T-cell (primary cell): ENCODE results near the gene SAFB. TPM values are rescaled to one million over a fixed set of nuclear protein-coding genes. Genes with fewer than 3 reads are reported as not detected.

Source experiments
- ATAC-seq, 4 experiments: fragments of 200-7000 bp in 3 of 4; fragments of 150-1000 bp in 1 of 4; cut with Tn5 transposase; replicated peaks in 1 of 4; 1 replicate in 3 of 4; 2 replicates in 1 of 4; pipeline ENCODE4 v1.10.0; 2021; ENCODE audit warnings: moderate library complexity in 3 of 4, mild to moderate bottlenecking in 2 of 4, moderate number of reproducible peaks in 1 of 4
- CTCF ChIA-PET, 2 donors: fragments of 300-600 bp; sonication (Branson Sonifier 250); formaldehyde crosslinking; loops; one replicate each; lab custom pipeline; 2022; ENCODE audit warnings: antibody characterized with exemption in 2 of 2; lab: Charles Lee
- POLR2A ChIA-PET, 2 donors: fragments of 300-600 bp; sonication (Branson Sonifier 250); formaldehyde crosslinking; loops; one replicate each; lab custom pipeline; 2022; ENCODE audit warnings: antibody characterized with exemption in 2 of 2; lab: Charles Lee
- DNase-seq, 35 experiments: peaks; one replicate each; pipeline versions ENCODE4 v3.0.0 to v3.0.0-alpha.2; 2013 to 2023
- H3K27ac ChIP-seq: one replicate; pipeline ENCODE4 v1.5.1; 2013; ENCODE audit warnings: low read length
- H3K27me3 ChIP-seq, 2 experiments: replicated peaks in 1 of 2; 1 replicate in 1 of 2; 2 replicates in 1 of 2; pipeline versions ENCODE4 v1.6.1 to v1.7.0; 2013; ENCODE audit warnings: low read length in 1 of 2, mixed read lengths in 1 of 2; ENCODE audit not compliant: control insufficient read depth in 2 of 2, insufficient read depth in 2 of 2; ENCODE audit errors: extremely low read depth in 1 of 2
- H3K36me3 ChIP-seq, 2 donors: 1 replicate in 1 of 2; 2 replicates in 1 of 2; pipeline versions ENCODE4 v1.6.1 to v1.7.0; 2013; ENCODE audit warnings: low read length in 1 of 2; ENCODE audit not compliant: control insufficient read depth in 2 of 2, insufficient read depth in 1 of 2; ENCODE audit errors: extremely low read depth in 1 of 2
- H3K4me1 ChIP-seq, 2 experiments: 1 replicate in 1 of 2; 2 replicates in 1 of 2; pipeline versions ENCODE4 v1.6.1 to v1.7.0; 2013; ENCODE audit warnings: low read length in 2 of 2, mixed read lengths in 1 of 2; ENCODE audit not compliant: insufficient read depth in 2 of 2, control insufficient read depth in 1 of 2; ENCODE audit errors: extremely low read depth in 1 of 2
- H3K4me3 ChIP-seq, 2 donors: 1 replicate in 1 of 2; 2 replicates in 1 of 2; pipeline versions ENCODE4 v1.5.1 to v1.7.0; 2013; ENCODE audit warnings: mild to moderate bottlenecking in 2 of 2, low read length in 1 of 2, moderate library complexity in 1 of 2; ENCODE audit not compliant: control insufficient read depth in 1 of 2; ENCODE audit errors: extremely low read depth in 1 of 2
- H3K9me3 ChIP-seq: 2 replicates; pipeline ENCODE4 v1.7.0; 2013
- H3K27ac Mint-ChIP-seq, 2 donors: one replicate each; pipeline ENCODE4 v1.8.0; 2020 to 2021; ENCODE audit warnings: mild to moderate bottlenecking in 2 of 2, mixed read lengths in 2 of 2
- H3K27me3 Mint-ChIP-seq, 2 donors: one replicate each; pipeline ENCODE4 v1.8.0; 2021 to 2022; ENCODE audit warnings: mixed read lengths in 2 of 2
- H3K36me3 Mint-ChIP-seq: one replicate; pipeline ENCODE4 v1.8.0; 2021; ENCODE audit warnings: mixed read lengths
- H3K4me1 Mint-ChIP-seq, 3 donors: one replicate each; pipeline ENCODE4 v1.8.0; 2020 to 2022; ENCODE audit warnings: mixed read lengths in 3 of 3, mild to moderate bottlenecking in 1 of 3
- H3K4me3 Mint-ChIP-seq, 3 donors: one replicate each; pipeline ENCODE4 v1.8.0; 2020 to 2022; ENCODE audit warnings: mild to moderate bottlenecking in 3 of 3, mixed read lengths in 3 of 3, moderate library complexity in 3 of 3
- H3K9me3 Mint-ChIP-seq, 3 donors: one replicate each; pipeline ENCODE4 v1.8.0; 2020 to 2022; ENCODE audit warnings: mixed read lengths in 3 of 3
- WGBS: methylation state at CpG from one replicate; pipeline ENCODE4 v1.1.5; 2013; ENCODE audit warnings: missing lambda C conversion rate; ENCODE audit not compliant: insufficient coverage; 5-methylcytosine and 5-hydroxymethylcytosine counted together
- total RNA-seq, 35 experiments: library from RNA in 6 of 35; stranded (reverse) in 6 of 35; fragments of 120-200 nt in 1 of 35; gene quantifications; one replicate each; pipeline versions ENCODE4 v1.2.1 to v1.2.4 and lab custom pipeline; 2013 to 2026

Gene SAFB
- total RNA-seq, 5 donors from 2014 or later (not counting 1 experiment from before 2014, with no cell fraction given) = 164 to 203 (median 195) TPM

DNA sequence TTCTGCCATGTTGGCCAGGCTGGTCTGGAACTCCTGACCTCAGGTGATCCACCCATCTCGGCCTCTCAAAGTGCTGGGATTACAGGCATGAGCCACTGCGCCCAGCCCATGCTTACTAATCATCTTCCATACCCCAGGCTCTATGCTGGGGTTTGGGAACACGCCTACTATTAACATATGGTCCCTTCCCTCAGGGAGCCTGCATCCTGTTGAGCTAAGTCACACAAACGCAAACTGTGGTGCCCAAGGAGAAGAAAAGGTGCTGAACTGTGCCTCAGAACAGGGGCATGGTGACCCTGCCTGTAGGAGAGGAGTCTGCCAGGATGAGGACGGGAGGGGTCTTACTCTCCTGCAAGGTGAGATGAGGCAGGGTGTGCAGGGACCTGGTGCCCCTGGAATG is 51.8 kb downstream of the SAFB start:
- Mint-ChIP-seq H3K27me3 (no peaks in the 10 kb centered on the region), H3K4me3 (no peak overlapping the region), H3K27ac (no peak overlapping the region), H3K4me1 (peaks cover 8 to 10% (median 8%) of the 10 kb centered on the region in 3 donors), H3K36me3 (no peaks in the 10 kb centered on the region), H3K9me3 (no peaks in the 10 kb centered on the region)
- ChIA-PET CTCF (no interaction called here), POLR2A (no interaction called here)
- Histone ChIP-seq H3K27ac (no peak overlapping the region), H3K9me3 (no peaks in the 10 kb centered on the region), H3K27me3 (no peaks in the 10 kb centered on the region), H3K4me1 (peaks cover 1 to 9% of the 10 kb centered on the region in 2 experiments), H3K36me3 (peaks cover 5% of the 10 kb centered on the region in 2 donors), H3K4me3 (no peak overlapping the region)
- 87% methylated on average over 4 of the region's 5 CpGs for WGBS
- DNase-seq (no peak), ATAC-seq (no peak)

DNA sequence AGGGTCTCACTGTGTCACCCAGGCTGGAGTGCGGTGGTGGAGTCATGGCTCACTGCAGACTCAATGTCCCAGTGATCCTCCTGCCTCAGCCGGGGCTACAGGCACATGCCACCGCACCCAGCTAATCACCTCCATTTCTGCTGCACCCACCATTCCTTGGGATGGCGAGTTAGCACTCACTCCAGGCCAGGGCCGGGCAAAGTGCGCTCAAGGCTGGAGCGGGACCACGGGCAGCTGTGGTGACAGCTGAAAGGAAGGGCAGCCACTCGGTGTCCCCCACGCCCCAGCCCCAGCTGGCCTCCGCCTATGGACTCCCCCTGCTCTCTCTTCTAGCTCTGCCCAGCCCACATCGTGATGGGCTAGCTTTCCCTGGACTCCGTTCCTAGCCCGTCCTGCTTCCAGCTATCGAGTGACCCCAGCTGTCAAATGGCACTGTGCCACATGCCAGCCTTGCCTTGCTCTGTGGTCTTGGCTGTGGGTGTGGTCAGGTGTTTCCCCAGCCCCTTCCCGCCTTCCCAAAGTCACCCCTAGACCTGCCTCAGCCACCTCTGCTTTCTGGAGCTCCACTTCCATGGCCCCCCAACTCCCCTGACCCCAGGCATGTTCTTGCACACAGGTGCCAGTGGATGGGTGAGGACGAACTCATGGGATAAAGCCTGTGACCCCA is 53.4 kb downstream of the SAFB start:
- H3K36me3 ChIP-seq = peaks cover 3% of the 10 kb centered on the region in 2 donors
- POLR2A ChIA-PET = no interaction called here
- CTCF ChIA-PET = interaction anchor here in 1 of 2 donors (0.6 kb wide), 1 partner anchor 892 kb away, joined by 4 read pairs; no protein-coding TSS in a partner anchor
- no peak for DNase-seq
- no peak overlapping the region for H3K4me3 Mint-ChIP-seq
- H3K27me3 Mint-ChIP-seq = no peaks in the 10 kb centered on the region
- no peak overlapping the region for H3K27ac ChIP-seq
- ATAC-seq = no peak
- no peak overlapping the region for H3K27ac Mint-ChIP-seq
- H3K4me3 ChIP-seq = no peak overlapping the region
- H3K4me1 ChIP-seq = peaks cover 5 to 17% of the 10 kb centered on the region in 2 experiments
- H3K36me3 Mint-ChIP-seq = no peaks in the 10 kb centered on the region
- peaks cover 17 to 21% (median 18%) of the 10 kb centered on the region in 3 donors for H3K4me1 Mint-ChIP-seq
- 87% methylated on average over 9 of the region's 17 CpGs for WGBS
- H3K9me3 ChIP-seq = no peaks in the 10 kb centered on the region
- H3K9me3 Mint-ChIP-seq = no peaks in the 10 kb centered on the region
- H3K27me3 ChIP-seq = no peaks in the 10 kb centered on the region

DNA sequence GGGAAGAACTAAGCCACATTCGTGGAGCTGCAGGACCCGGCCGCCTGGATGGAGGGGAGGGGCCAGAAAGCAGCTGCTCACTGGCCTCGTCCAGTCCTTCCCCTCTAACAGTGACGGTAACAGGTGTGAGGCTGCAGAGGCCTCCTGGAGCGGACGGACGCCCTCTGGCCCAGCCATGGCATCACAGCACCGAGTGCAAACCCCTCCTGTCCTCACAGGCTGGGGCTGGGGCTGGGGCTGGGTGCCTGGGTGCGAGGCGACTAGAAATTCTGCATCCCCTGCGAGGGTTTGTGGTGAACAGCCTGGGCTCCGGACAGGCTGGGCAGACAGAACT is 53.9 kb downstream of the SAFB start:
- Mint-ChIP-seq H3K36me3 (no peaks in the 10 kb centered on the region), H3K4me1 (peaks cover 22 to 26% (median 23%) of the 10 kb centered on the region in 3 donors), H3K27me3 (no peaks in the 10 kb centered on the region), H3K27ac (no peak overlapping the region), H3K9me3 (no peaks in the 10 kb centered on the region), H3K4me3 (no peak overlapping the region)
- H3K4me3 ChIP-seq = no peak overlapping the region
- DNase-seq (no peak), ATAC-seq (no peak)
- H3K9me3 ChIP-seq = no peaks in the 10 kb centered on the region
- H3K36me3 ChIP-seq = peaks cover 3% of the 10 kb centered on the region in 2 donors
- POLR2A ChIA-PET = no interaction called here
- H3K27me3 ChIP-seq = no peaks in the 10 kb centered on the region
- CTCF ChIA-PET = no interaction called here
- WGBS = 91% methylated on average over 9 of the region's 13 CpGs
- H3K4me1 ChIP-seq = peaks cover 5 to 22% of the 10 kb centered on the region in 2 experiments
- no peak overlapping the region for H3K27ac ChIP-seq

DNA sequence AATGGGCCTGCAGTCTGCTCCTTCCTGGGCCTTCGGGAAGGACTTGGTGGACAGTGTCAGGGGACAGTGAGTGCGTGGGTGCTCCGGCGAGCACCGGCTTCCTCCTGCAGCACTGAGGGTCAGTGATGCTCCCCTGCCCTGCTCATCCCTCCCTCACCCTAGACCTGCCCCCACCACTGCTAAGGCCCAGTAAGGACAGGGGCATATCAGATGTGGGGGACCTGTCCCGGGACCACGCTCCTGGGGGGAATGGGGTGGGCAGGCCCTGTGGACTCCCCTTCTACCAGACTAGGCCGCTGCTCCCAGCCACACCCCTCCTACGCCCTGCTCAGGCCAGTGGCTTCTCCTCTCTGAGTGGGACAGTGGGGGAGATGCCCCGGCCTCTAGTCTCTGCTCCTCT is 54.3 kb downstream of the SAFB start:
- H3K4me3 Mint-ChIP-seq = no peak overlapping the region
- Histone ChIP-seq H3K4me3 (no peak overlapping the region), H3K36me3 (peaks cover 3% of the 10 kb centered on the region in 2 donors), H3K27me3 (no peaks in the 10 kb centered on the region), H3K27ac (no peak overlapping the region), H3K9me3 (no peaks in the 10 kb centered on the region), H3K4me1 (peaks cover 5 to 25% of the 10 kb centered on the region in 2 experiments)
- H3K36me3 Mint-ChIP-seq = no peaks in the 10 kb centered on the region
- DNase-seq (no peak), ATAC-seq (no peak)
- H3K9me3 Mint-ChIP-seq = no peaks in the 10 kb centered on the region
- CTCF ChIA-PET = no interaction called here
- 98% methylated on average over 6 of the region's 10 CpGs for WGBS
- POLR2A ChIA-PET = no interaction called here
- no peaks in the 10 kb centered on the region for H3K27me3 Mint-ChIP-seq
- H3K4me1 Mint-ChIP-seq = peaks cover 26 to 30% (median 27%) of the 10 kb centered on the region in 3 donors
- H3K27ac Mint-ChIP-seq = no peak overlapping the region

DNA sequence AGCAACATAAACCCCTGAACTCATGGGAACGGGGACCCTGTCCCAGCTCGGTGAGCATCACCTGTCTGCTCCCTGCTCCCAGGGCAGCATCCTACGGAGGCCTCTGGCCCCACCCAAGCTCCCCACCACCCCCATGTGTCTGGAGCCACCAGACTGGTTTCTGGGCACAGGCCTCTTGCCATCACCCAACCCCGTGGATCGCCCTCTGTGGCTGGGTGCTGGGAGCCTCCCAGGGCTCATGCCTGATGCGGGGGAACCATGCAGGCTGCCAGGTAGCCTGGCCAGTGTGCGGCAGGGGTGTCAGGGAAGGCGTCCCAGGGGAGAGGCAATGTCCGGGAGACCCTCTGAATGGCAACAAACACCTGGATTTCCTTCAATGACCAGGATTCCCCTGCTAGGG is 54.7 kb downstream of the SAFB start:
- ATAC-seq (no peak), DNase-seq (no peak)
- peaks cover 3% of the 10 kb centered on the region in 2 donors for H3K36me3 ChIP-seq
- H3K27ac ChIP-seq = no peak overlapping the region
- H3K9me3 Mint-ChIP-seq = no peaks in the 10 kb centered on the region
- no peak overlapping the region for H3K27ac Mint-ChIP-seq
- WGBS = 92% methylated on average over 9 of the region's 9 CpGs
- H3K4me1 Mint-ChIP-seq = peaks cover 28 to 32% (median 30%) of the 10 kb centered on the region in 3 donors
- peaks cover 5 to 25% of the 10 kb centered on the region in 2 experiments for H3K4me1 ChIP-seq
- H3K4me3 Mint-ChIP-seq = no peak overlapping the region
- CTCF ChIA-PET = no interaction called here
- POLR2A ChIA-PET = no interaction called here
- no peaks in the 10 kb centered on the region for H3K36me3 Mint-ChIP-seq
- H3K9me3 ChIP-seq = no peaks in the 10 kb centered on the region
- no peaks in the 10 kb centered on the region for H3K27me3 ChIP-seq
- H3K4me3 ChIP-seq = no peak overlapping the region
- no peaks in the 10 kb centered on the region for H3K27me3 Mint-ChIP-seq

DNA sequence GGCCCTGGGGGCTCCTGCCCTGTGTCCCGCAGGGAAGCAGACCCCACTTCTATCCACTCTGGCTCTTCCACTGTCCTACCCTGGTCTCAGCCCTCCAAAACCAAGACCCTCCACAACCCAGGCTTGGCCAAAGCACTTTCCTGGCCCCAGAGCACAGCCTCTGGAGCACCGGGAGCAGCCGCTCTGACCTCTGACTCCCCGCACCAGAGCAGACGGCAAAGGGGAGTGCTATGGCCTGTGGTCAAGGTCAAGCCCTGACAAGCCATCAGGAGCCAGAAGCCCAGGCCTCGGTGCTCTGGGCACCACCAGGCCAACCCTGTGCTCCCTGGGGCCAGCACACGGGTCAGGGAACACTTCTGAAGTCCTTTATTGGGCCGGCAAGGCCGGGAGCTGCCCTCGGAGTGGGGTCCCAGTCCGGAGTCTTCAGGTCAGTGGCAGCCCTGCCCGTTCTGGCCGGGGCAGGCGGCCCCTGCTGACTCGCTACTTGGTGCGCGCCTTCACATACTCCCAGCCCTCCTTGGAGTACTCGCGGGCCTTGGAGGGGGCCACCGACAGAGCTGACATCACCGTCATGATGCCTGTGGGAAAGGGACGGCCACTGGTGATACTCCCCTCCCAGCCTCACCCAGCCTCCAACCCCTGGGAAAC is 55.3 kb downstream of the SAFB start:
- Histone ChIP-seq H3K4me1 (peaks cover 5 to 25% of the 10 kb centered on the region in 2 experiments), H3K4me3 (no peak overlapping the region), H3K27me3 (no peaks in the 10 kb centered on the region), H3K9me3 (no peaks in the 10 kb centered on the region), H3K27ac (no peak overlapping the region), H3K36me3 (peaks cover 3% of the 10 kb centered on the region in 2 donors)
- no peak overlapping the region for H3K4me3 Mint-ChIP-seq
- no peak for ATAC-seq
- CTCF ChIA-PET = no interaction called here
- no peak overlapping the region for H3K27ac Mint-ChIP-seq
- H3K27me3 Mint-ChIP-seq = no peaks in the 10 kb centered on the region
- DNase-seq = no peak
- POLR2A ChIA-PET = no interaction called here
- H3K9me3 Mint-ChIP-seq = no peaks in the 10 kb centered on the region
- peaks cover 28 to 32% (median 32%) of the 10 kb centered on the region in 3 donors for H3K4me1 Mint-ChIP-seq
- no peaks in the 10 kb centered on the region for H3K36me3 Mint-ChIP-seq
- WGBS = 97% methylated on average over 17 of the region's 22 CpGs
